Erythroblast (primary cell): ENCODE results near the gene CHST6.

Experiments
- GATA1 ChIP-seq: IDR thresholded peaks from 2 replicates; pipeline ENCODE4 v1.6.1; 2011; ENCODE audit warnings: low read depth, mild to moderate bottlenecking, control low read depth, low read length, moderate library complexity
- POLR2A ChIP-seq: IDR thresholded peaks from 2 replicates; pipeline ENCODE4 v1.6.1; 2011; ENCODE audit warnings: mild to moderate bottlenecking, low read length

GRCh38 chr16:75526032-75526790, 31.0 kb upstream of the CHST6 start:
- TF ChIP-seq POLR2A (no peak), GATA1 (no peak)
